Dedifferentiated amniotic fluid mesenchymal stem cell (primary cell): ENCODE results near the gene PHF1.
"Not testable (repeated sequence)": the region's sequence is repeated elsewhere in the genome, so short reads cannot be mapped to it uniquely, and the experiment has no call there.

Experiments
- DNase-seq: peaks from one replicate; pipeline ENCODE4 v3.0.0-alpha.2; 2016; ENCODE audit errors: extremely low spot score

The PHF1 gene

GRCh38 chr6:33410711-33411631, at the start of gene PHF1:
Gene PHF1 (plus strand): TSS chr6:33411014. CDS start chr6:33412264, 1,250 bp downstream.
- DNase-seq, result peak; percentile 19

- not testable (repeated sequence) for DNase-seq
Observed at GRCh38 chr6:33363486-33363885, 47.3 kb upstream of the PHF1 start.

GRCh38 chr6:33364475-33365205, 46.2 kb upstream of the PHF1 start:
- DNase-seq, result not testable (repeated sequence)

DNA sequence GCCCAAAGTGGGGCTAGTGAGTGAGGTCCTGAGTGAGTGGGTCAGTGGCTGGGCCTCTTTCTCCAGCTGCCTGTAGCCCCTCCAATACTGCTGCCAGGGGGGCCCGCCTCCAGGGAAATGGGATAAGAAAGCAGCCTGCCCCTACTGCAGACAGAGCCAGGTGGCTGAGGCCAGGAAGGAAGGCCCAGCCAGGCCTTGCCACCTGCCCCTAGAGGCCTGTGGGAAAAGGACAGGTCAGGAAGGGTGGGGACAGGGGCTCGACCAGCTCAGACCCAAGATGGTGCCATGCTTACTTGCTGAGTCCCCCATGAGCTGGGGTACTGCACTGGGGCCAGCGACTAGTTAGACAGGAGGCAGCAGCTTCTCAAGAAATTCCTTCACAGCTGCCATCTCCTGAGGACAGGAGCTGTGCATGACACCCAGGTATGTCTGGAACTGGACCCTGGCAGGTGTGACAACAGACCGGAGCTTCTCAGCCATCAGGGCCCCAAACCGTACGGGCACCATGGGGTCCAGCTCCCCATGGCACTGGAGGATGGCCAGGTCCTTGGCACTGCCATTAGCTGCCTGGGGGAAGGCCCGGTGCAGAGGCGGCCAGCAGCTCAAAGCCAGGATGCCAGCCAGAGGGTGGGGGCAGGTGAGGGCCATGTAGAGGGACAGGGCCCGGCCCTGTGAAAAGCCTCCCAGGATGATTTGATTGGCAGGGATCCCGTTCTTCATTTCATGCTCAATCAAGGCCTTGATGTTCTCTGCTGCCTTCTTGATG, 45.4 kb upstream of the PHF1 start:
- not testable (repeated sequence) for DNase-seq

DNA sequence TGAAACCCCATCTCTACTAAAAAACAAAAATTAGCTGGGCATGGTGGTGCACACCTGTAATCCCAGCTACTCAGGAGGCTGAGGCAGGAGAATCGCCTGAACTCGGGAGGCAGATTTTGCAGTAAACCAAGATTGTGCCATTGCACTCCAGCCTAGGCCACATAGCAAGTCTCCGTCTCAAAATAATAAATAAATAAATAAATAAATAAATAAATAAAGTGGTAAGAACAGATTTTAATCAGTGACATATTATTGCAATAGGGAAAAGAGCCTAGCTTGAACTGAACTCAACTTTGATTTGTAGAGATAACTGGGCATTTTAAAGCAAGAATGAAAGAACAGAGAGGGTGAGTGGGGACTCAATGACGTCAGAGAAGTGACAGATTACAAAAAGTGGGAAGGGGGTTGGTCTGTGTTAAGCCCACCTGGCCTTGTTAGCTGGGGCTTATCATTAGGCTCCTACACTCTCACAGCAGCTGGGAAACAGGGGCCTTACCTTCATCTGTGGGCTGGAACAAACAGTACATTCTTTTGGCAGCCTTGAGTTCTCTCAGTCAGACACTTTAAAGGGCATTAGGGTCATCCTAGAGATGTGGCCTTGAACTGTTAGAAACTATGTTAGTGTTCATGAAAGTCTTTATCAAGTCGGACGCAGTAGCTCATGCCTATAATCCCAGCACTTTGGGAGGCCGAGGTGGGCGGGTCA, 43.7 kb upstream of the PHF1 start:
- DNase-seq, result no peak

GRCh38 chr6:33367715-33368025, 43.1 kb upstream of the PHF1 start:
- DNase-seq, result not testable (repeated sequence)

GRCh38 chr6:33371901-33372300, 38.9 kb upstream of the PHF1 start:
- DNase-seq, result not testable (repeated sequence)

GRCh38 chr6:33372526-33373123, 38.2 kb upstream of the PHF1 start:
- DNase-seq, result no peak

- no peak for DNase-seq
Observed at GRCh38 chr6:33373960-33374910, 36.6 kb upstream of the PHF1 start.

GRCh38 chr6:33375143-33375671, 35.6 kb upstream of the PHF1 start:
- peak; percentile 81 for DNase-seq

DNA sequence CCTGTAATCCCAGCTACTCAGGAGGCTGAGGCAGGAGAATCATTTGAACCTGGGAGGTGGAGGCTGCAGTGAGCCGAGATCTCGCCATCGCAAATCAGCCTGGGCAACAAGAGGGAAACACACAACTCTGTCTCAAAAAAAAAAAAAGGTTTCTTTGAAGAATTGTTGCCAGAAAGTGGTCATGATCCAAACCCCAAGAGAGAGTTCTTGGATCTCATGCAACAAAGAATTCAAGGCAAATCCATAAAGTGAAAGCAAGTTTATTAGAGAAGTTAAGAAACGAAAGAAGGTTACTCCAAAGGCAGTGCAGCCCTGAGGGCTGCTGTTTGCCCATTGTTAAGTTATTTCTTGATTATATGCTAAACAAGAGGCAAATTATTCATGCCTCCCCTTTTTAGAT, 33.6 kb upstream of the PHF1 start:
- no peak for DNase-seq

- not testable (repeated sequence) for DNase-seq
Observed at GRCh38 chr6:33379184-33379583, 31.6 kb upstream of the PHF1 start.

DNA sequence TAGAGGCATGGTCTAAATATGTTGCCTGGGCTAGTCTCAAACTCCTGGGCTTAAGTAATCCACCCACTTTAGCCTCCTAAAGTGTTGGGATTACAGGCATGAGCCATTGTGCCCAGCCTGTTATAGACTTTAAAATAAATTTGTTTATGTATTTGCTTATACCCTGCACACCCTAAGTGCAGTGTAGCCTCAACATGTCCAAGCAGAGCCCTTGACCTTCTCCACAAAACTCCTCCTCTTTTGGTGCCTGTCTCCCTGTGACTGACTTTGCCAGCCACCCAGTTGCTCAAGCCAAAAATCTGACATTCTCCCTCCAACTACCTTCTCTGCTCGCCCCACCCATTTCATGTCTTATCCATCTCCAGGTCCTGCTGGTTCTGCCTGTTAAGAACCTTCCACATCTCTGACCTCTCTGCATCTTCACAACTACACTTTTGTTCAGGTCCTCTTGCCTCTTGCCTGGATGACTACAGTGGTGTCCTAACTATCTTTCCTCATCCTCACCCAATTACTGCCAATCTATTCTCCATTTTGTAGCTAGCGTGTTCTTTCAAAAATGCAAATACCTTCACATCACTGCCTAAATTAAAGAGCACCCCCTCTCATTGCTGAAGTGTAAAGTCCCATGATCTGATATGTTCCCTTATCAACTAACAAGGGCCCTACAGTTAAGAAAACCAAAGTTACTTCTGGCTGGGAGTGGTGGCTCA, 30.4 kb upstream of the PHF1 start:
- DNase-seq, result no peak

DNA sequence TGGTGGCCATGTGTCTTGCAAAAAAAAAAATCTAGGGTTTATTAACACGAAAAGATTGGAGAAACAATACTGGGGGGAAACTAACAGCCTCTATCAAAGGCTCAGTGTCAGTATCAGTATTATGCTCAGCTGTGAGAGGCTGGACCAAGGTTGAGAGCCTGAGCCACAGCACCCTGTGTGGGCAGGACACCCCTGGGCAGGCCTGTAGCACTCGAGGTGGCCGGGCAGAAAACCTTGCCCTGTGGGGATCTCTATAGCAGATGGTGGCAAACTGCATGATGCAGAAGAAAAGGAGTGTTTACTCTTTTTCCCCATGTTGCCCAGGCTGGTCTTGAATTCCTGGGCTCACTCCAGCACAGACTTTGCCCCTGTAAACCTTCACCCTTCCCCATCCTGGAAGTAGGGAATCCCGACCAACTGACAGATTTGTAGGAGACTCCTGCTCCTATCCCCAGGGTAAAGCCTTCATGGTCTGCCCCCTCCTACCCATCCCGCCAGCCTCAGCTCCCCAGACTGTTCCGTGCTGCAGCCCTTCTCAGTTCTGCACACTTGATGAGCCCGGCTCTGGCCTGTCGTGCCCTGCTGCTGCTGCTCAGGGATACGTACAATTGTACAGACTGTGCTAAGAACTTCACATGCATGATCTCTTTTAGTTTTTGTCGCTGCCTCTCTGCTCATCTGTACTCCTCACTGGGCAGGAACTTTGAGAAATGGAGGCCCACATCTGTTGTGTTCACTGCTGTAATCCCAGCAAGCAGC, 27.2 kb upstream of the PHF1 start:
- DNase-seq, result no peak

GRCh38 chr6:33384581-33385020, 26.2 kb upstream of the PHF1 start:
- peak; percentile 54 for DNase-seq

DNA sequence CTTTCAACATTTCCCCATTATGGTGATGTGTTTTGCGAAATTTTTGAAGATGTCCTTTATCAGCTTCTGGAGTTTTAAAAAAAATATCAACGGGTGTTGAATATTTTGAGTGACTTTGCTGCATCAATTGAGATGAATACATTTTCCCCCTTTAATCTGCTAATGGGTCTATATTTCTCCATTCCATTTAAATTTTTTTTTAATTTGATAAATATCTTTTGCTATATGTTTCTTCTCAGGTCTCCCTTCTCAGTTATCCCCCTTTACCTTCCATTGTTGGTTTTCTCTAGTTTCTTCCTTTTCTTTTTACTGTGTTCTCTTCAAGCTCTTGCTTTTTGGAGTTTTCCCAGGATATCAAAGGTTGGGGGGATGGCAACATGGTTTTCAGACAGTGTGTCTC, 20.6 kb upstream of the PHF1 start:
- no peak for DNase-seq

GRCh38 chr6:33390767-33391277, 20.0 kb upstream of the PHF1 start:
- no peak for DNase-seq

- DNase-seq, result peak; percentile 100
Observed at GRCh38 chr6:33391278-33391921, 19.4 kb upstream of the PHF1 start, which contains the start of gene KIFC1. Gene KIFC1 (plus strand): TSS chr6:33391823. CDS start chr6:33391986, 163 bp downstream.
